ENCODE results near the gene TMEM202. TPM values are rescaled to one million over a fixed set of nuclear protein-coding genes. Genes with fewer than 3 reads are reported as not detected.
"Not testable (repeated sequence)": the region's sequence is repeated elsewhere in the genome, so short reads cannot be mapped to it uniquely, and the experiment has no call there.

TMEM202 gene
- total and polyA plus RNA-seq, 2 donors (not counting 1 experiment from before 2014, with no cell fraction given): not detected

DNA sequence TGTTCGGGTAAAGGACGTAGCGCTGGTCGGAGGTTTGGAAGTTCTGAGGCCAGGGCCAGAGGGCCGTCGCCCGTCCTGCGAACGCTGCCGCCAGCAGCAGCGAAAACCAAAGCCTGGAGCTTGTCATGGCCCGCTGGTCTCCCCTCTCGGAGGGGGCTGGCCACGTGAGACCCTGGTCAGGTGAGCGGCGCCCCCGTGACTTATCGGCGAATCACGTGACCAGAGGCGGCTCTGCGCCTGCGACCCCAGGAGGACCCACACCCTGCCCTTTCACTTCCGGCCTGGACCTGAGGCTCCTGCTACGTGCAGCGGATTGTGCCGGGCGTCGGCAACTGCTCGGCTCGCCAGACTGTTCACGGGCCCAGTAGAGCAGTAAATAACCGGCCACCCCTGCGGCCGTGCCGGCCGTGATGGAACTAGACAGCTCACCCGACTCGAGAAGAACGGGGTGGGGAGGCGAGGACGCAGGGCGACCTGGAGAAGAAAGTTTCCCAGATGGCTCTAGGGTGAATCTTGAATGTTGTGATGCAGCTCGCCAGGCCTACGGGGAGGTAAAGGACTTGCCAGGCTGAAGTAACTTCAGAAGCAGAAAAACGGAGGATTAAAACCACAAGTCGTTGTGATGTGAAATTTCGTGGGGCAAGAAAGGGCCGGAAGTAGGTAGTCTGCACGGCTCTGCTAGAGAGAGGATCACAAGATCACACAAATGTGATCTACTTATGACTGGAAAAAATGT, 22.1 kb upstream of the TMEM202 start, which contains the start of gene HEXA:
Gene HEXA, minus strand, starts transcription at position 169 of the 736 bp plus-strand sequence. Its CDS starts 42 bp downstream, at position 127.
- H3K4me2 ChIP-seq (ENCODE audit: extremely low read depth, insufficient read depth, low read length): peak within 1 kb of the TSS; percentile 78
- H3K27ac ChIP-seq (ENCODE audit: insufficient read depth, low read length): peak within 1 kb of the TSS; percentile 72
- DNase-seq (ENCODE audit: low read depth in 2 of 2): peak; percentile 94 to 97
- H3K79me2 ChIP-seq (ENCODE audit: control insufficient read depth, insufficient read depth, low read length): peaks cover 1% of the 10 kb centered on the region
- peak within 1 kb of the TSS; percentile 76 for H2AFZ ChIP-seq (ENCODE audit: low read length)
- H3K9ac ChIP-seq (ENCODE audit: insufficient read depth, low read length): peak within 1 kb of the TSS; percentile 78
- no peaks in the 10 kb centered on the region for H3K9me3 ChIP-seq (ENCODE audit: control insufficient read depth, insufficient read depth, low read depth, low read length)
- TF ChIP-seq, protein P1, sequence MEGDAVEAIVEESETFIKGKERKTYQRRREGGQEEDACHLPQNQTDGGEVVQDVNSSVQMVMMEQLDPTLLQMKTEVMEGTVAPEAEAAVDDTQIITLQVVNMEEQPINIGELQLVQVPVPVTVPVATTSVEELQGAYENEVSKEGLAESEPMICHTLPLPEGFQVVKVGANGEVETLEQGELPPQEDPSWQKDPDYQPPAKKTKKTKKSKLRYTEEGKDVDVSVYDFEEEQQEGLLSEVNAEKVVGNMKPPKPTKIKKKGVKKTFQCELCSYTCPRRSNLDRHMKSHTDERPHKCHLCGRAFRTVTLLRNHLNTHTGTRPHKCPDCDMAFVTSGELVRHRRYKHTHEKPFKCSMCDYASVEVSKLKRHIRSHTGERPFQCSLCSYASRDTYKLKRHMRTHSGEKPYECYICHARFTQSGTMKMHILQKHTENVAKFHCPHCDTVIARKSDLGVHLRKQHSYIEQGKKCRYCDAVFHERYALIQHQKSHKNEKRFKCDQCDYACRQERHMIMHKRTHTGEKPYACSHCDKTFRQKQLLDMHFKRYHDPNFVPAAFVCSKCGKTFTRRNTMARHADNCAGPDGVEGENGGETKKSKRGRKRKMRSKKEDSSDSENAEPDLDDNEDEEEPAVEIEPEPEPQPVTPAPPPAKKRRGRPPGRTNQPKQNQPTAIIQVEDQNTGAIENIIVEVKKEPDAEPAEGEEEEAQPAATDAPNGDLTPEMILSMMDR (conservative IDR thresholded peaks at IDR 0.05 in 1 of 2, IDR thresholded peaks at IDR 0.05 in 1 of 2; ENCODE audit: low read depth in 1 of 2, low read length in 2 of 2): no peak
- TF ChIP-seq EZH2 (IDR thresholded peaks at IDR 0.05; ENCODE audit: low read length, missing control alignments): no peak
- peak within 1 kb of the TSS; percentile 48 to 85 (median 74) for H3K4me3 ChIP-seq (replicated peaks in 1 of 4; ENCODE audit: control extremely low read depth in 1 of 4, insufficient read depth in 1 of 4, low read depth in 3 of 4, low read length in 4 of 4)
- H3K27me3 ChIP-seq (ENCODE audit: control insufficient read depth, insufficient read depth, low read length): peaks cover 2% of the 10 kb centered on the region
- peaks cover 2% of the 10 kb centered on the region for H3K4me1 ChIP-seq (ENCODE audit: control insufficient read depth, extremely low read depth, insufficient read depth, low read length)
- H4K20me1 ChIP-seq (ENCODE audit: control insufficient read depth, extremely low read depth, insufficient read depth, low read length): no peaks in the 10 kb centered on the region
- no peaks in the 10 kb centered on the region for H3K36me3 ChIP-seq (ENCODE audit: control insufficient read depth, insufficient read depth, low read length)

- H3K4me1 ChIP-seq (ENCODE audit: control insufficient read depth, extremely low read depth, insufficient read depth, low read length): peaks cover 2% of the 10 kb centered on the region
- H3K4me3 ChIP-seq (replicated peaks in 1 of 4; ENCODE audit: control extremely low read depth in 1 of 4, insufficient read depth in 1 of 4, low read depth in 3 of 4, low read length in 4 of 4): no peak overlapping the region
- no peak for TF ChIP-seq EZH2 (IDR thresholded peaks at IDR 0.05; ENCODE audit: low read length, missing control alignments)
- TF ChIP-seq, protein P1 (conservative IDR thresholded peaks at IDR 0.05 in 1 of 2, IDR thresholded peaks at IDR 0.05 in 1 of 2; ENCODE audit: low read depth in 1 of 2, low read length in 2 of 2): no peak
- H4K20me1 ChIP-seq (ENCODE audit: control insufficient read depth, extremely low read depth, insufficient read depth, low read length): no peaks in the 10 kb centered on the region
- H3K9me3 ChIP-seq (ENCODE audit: control insufficient read depth, insufficient read depth, low read depth, low read length): no peaks in the 10 kb centered on the region
- no peak overlapping the region for H3K9ac ChIP-seq (ENCODE audit: insufficient read depth, low read length)
- peaks cover 1% of the 10 kb centered on the region for H3K79me2 ChIP-seq (ENCODE audit: control insufficient read depth, insufficient read depth, low read length)
- H3K27me3 ChIP-seq (ENCODE audit: control insufficient read depth, insufficient read depth, low read length): peaks cover 3% of the 10 kb centered on the region
- H3K4me2 ChIP-seq (ENCODE audit: extremely low read depth, insufficient read depth, low read length): no peak overlapping the region
- no peak overlapping the region for H3K27ac ChIP-seq (ENCODE audit: insufficient read depth, low read length)
- H3K36me3 ChIP-seq (ENCODE audit: control insufficient read depth, insufficient read depth, low read length): no peaks in the 10 kb centered on the region
- no peak overlapping the region for H2AFZ ChIP-seq (ENCODE audit: low read length)
- DNase-seq (ENCODE audit: low read depth in 2 of 2): no peak
Measured at GRCh38 chr15:72377331-72377730, 20.8 kb upstream of the TMEM202 start.

GRCh38 chr15:72379106-72379505, 19.0 kb upstream of the TMEM202 start:
- not testable (repeated sequence) for H2AFZ ChIP-seq (ENCODE audit: low read length); DNase-seq (ENCODE audit: low read depth in 2 of 2)

More at GRCh38 chr15:72379106-72379505, 19.0 kb upstream of the TMEM202 start:
- H3K4me2 ChIP-seq (ENCODE audit: extremely low read depth, insufficient read depth, low read length); H3K9me3 ChIP-seq (ENCODE audit: control insufficient read depth, insufficient read depth, low read depth, low read length); H4K20me1 ChIP-seq (ENCODE audit: control insufficient read depth, extremely low read depth, insufficient read depth, low read length); H3K79me2 ChIP-seq (ENCODE audit: control insufficient read depth, insufficient read depth, low read length); H3K27ac ChIP-seq (ENCODE audit: insufficient read depth, low read length); H3K36me3 ChIP-seq (ENCODE audit: control insufficient read depth, insufficient read depth, low read length); H3K4me1 ChIP-seq (ENCODE audit: control insufficient read depth, extremely low read depth, insufficient read depth, low read length); H3K4me3 ChIP-seq (replicated peaks in 1 of 4; ENCODE audit: control extremely low read depth in 1 of 4, insufficient read depth in 1 of 4, low read depth in 3 of 4, low read length in 4 of 4); H3K9ac ChIP-seq (ENCODE audit: insufficient read depth, low read length); H3K27me3 ChIP-seq (ENCODE audit: control insufficient read depth, insufficient read depth, low read length): not testable (repeated sequence)

Data from fibroblast of lung (primary cell).